ENCODE data around the gene PHACTR4. TPM values are rescaled to one million over a fixed set of nuclear protein-coding genes. Genes with fewer than 3 reads are reported as not detected.

PHACTR4 gene
- total and polyA plus RNA-seq, 2 experiments from 2014 or later: 35.4 to 47.1 TPM

DNA sequence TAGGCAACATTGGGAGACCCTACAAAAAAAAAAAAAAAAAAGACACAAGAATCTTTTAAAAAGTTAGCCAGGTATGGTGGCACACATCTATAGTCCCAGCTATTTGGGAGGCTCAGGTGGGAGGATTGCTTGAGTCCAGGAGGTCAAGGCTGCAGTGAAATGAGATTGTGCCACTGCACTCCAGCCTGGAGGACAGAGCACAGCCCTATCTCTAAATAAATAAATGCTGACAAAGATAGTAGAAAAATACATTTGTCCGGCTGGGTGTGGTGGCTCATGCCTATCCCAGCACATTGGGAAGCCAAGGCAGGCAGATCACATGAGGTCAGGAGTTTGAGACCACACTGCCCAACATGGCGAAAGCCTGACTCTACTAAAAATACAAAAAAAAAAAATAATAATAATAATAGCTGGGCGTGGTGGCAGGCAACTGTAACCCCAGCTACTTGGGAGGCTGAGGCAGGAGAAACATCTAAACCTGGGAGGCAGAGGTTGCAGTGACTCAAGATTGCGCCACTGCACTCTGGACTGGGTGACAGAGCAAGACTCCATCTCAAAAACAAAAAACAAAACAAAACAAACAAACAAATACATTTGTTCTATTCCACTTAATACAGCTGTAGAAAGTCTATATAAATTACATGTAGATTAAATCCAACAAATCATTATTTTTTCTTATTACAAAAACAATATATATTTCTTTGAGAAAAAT lies 48.5 kb downstream of the PHACTR4 start (continued):
- TF ChIP-seq, protein P1, sequence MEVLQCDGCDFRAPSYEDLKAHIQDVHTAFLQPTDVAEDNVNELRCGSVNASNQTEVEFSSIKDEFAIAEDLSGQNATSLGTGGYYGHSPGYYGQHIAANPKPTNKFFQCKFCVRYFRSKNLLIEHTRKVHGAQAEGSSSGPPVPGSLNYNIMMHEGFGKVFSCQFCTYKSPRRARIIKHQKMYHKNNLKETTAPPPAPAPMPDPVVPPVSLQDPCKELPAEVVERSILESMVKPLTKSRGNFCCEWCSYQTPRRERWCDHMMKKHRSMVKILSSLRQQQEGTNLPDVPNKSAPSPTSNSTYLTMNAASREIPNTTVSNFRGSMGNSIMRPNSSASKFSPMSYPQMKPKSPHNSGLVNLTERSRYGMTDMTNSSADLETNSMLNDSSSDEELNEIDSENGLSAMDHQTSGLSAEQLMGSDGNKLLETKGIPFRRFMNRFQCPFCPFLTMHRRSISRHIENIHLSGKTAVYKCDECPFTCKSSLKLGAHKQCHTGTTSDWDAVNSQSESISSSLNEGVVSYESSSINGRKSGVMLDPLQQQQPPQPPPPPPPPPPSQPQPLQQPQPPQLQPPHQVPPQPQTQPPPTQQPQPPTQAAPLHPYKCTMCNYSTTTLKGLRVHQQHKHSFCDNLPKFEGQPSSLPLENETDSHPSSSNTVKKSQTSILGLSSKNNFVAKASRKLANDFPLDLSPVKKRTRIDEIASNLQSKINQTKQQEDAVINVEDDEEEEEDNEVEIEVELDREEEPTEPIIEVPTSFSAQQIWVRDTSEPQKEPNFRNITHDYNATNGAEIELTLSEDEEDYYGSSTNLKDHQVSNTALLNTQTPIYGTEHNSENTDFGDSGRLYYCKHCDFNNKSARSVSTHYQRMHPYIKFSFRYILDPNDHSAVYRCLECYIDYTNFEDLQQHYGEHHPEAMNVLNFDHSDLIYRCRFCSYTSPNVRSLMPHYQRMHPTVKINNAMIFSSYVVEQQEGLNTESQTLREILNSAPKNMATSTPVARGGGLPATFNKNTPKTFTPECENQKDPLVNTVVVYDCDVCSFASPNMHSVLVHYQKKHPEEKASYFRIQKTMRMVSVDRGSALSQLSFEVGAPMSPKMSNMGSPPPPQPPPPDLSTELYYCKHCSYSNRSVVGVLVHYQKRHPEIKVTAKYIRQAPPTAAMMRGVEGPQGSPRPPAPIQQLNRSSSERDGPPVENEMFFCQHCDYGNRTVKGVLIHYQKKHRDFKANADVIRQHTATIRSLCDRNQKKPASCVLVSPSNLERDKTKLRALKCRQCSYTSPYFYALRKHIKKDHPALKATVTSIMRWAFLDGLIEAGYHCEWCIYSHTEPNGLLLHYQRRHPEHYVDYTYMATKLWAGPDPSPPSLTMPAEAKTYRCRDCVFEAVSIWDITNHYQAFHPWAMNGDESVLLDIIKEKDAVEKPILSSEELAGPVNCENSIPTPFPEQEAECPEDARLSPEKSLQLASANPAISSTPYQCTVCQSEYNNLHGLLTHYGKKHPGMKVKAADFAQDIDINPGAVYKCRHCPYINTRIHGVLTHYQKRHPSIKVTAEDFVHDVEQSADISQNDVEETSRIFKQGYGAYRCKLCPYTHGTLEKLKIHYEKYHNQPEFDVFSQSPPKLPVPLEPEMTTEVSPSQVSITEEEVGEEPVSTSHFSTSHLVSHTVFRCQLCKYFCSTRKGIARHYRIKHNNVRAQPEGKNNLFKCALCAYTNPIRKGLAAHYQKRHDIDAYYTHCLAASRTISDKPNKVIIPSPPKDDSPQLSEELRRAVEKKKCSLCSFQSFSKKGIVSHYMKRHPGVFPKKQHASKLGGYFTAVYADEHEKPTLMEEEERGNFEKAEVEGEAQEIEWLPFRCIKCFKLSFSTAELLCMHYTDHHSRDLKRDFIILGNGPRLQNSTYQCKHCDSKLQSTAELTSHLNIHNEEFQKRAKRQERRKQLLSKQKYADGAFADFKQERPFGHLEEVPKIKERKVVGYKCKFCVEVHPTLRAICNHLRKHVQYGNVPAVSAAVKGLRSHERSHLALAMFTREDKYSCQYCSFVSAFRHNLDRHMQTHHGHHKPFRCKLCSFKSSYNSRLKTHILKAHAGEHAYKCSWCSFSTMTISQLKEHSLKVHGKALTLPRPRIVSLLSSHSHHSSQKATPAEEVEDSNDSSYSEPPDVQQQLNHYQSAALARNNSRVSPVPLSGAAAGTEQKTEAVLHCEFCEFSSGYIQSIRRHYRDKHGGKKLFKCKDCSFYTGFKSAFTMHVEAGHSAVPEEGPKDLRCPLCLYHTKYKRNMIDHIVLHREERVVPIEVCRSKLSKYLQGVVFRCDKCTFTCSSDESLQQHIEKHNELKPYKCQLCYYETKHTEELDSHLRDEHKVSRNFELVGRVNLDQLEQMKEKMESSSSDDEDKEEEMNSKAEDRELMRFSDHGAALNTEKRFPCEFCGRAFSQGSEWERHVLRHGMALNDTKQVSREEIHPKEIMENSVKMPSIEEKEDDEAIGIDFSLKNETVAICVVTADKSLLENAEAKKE (CRISPR knock-in tag; IDR thresholded peaks at IDR 0.05): no peak
- TF ChIP-seq EZH2 (IDR thresholded peaks at IDR 0.05; ENCODE audit: low read depth, unreplicated experiment): no peak

DNA sequence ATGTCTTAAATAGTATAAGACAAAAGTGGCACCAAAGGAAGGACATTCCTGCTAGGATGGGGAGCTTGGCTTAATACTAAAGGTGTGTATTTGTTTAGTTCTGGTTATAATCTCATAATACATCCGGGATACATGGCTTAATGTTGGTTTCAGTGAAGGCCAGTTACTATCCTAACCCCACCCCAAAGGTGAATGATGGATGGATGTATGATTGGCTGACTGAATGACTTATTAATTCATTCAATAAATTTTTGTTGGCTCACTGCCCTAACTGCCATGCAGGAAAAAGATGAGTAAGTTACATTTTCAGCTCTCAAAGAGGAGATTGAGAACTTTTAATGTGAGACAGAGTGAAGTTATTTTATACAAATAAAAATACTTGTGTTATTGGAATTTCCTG lies 52.2 kb downstream of the PHACTR4 start:
- no peak overlapping the region for H2AFZ ChIP-seq
- ATAC-seq (no peak), DNase-seq (ENCODE audit: low spot score) (no peak)
- Mint-ChIP-seq H3K27me3 (ENCODE audit: insufficient read depth, low read depth, poor library complexity) (peaks cover 2% of the 10 kb centered on the region), H3K4me3 (no peak overlapping the region), H3K36me3 (ENCODE audit: low read depth) (peaks cover 10% of the 10 kb centered on the region; the same call in 2 of the 3 replicates), H3K27ac (no peak overlapping the region), H3K4me1 (peaks cover 14% of the 10 kb centered on the region), H3K9me3 (no peaks in the 10 kb centered on the region)
- H3K4me3 ChIP-seq: no peak overlapping the region
- no peaks in the 10 kb centered on the region for H3K27me3 ChIP-seq (ENCODE audit: insufficient read depth)
- peaks cover 10% of the 10 kb centered on the region for H3K4me1 ChIP-seq (ENCODE audit: insufficient read depth)
- H4K20me1 ChIP-seq (replicated peaks; ENCODE audit: insufficient read depth): peaks cover 4% of the 10 kb centered on the region; the same call in 1 of the 2 replicates
- H3F3A ChIP-seq (replicated peaks; ENCODE audit: low read depth): no peaks in the 10 kb centered on the region
- no peaks in the 10 kb centered on the region for H3K9me2 ChIP-seq (ENCODE audit: insufficient read depth)
- peaks cover 33% of the 10 kb centered on the region for H3K79me2 ChIP-seq (replicated peaks; ENCODE audit: insufficient read depth)
- H3K4me2 ChIP-seq: no peak overlapping the region
- no peak overlapping the region for H3K27ac ChIP-seq (ENCODE audit: low read depth)
- H3K36me3 ChIP-seq (ENCODE audit: insufficient read depth): no peaks in the 10 kb centered on the region
- TF ChIP-seq STAT1 (IDR thresholded peaks at IDR 0.05; ENCODE audit: unreplicated experiment): no peak
- no peak for TF ChIP-seq EZH2 (IDR thresholded peaks at IDR 0.05; ENCODE audit: low read depth, unreplicated experiment)
- TF ChIP-seq JUNB (IDR thresholded peaks at IDR 0.05; ENCODE audit: unreplicated experiment): no peak
- TF ChIP-seq, protein P1 (CRISPR knock-in tag; IDR thresholded peaks at IDR 0.05): no peak
- TF ChIP-seq POLR2AphosphoS5 (IDR thresholded peaks at IDR 0.05; ENCODE audit: low read depth): no peak

Data from GM23338 (cell line).